ENCODE measurements around the gene KRTAP22-2. TPM values are rescaled to one million over a fixed set of nuclear protein-coding genes. Genes with fewer than 3 reads are reported as not detected.

Gene KRTAP22-2
- total RNA-seq, 1 experiment from 2014 or later, result not detected

DNA sequence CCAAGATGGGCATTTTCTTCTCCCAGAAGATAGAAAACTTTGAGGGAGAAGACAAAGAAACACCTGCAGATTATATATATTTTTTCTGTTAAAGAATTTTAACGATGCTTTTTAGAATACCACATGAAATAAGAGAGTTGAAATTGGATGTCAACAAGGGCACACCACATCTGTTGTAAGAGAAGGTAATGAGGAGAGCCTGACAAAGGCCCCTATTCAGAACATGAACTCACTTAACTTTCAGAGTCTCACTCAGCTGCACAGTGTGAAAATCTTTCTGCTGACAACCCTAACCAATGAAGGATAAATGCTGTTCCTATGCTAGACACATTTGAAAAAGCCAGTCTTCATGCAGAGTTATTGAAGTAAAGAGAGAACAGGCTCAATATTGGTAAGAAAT, 7.3 kb downstream of the KRTAP22-2 start:
- no peak for DNase-seq
- Histone ChIP-seq H3K4me3 (no peak overlapping the region), H3K27me3 (no peaks in the 10 kb centered on the region), H3K36me3 (no peaks in the 10 kb centered on the region), H3K9me3 (no peaks in the 10 kb centered on the region)

DNA sequence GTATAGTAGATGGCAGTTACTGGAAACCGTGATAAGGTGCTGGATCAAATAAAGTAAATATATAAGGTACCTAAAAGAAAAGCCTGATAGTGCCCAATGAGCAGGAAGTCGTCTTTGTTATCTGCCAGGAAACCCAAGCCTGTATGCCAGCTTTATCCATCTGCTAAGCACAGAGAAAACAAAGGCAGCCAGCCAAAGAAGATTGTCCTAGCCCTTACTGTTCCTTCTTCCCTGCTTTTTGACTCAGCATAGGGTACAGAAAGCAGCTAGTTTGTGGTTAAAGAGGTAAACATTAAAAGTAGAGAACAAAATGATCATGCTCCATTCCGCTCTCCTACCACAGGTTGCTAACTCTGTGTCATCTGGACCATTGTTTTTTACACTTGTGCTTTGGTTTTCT, 10.1 kb downstream of the KRTAP22-2 start:
- Histone ChIP-seq H3K36me3 (no peaks in the 10 kb centered on the region), H3K9me3 (no peaks in the 10 kb centered on the region), H3K27me3 (no peaks in the 10 kb centered on the region), H3K4me3 (no peak overlapping the region)
- no peak for DNase-seq

DNA sequence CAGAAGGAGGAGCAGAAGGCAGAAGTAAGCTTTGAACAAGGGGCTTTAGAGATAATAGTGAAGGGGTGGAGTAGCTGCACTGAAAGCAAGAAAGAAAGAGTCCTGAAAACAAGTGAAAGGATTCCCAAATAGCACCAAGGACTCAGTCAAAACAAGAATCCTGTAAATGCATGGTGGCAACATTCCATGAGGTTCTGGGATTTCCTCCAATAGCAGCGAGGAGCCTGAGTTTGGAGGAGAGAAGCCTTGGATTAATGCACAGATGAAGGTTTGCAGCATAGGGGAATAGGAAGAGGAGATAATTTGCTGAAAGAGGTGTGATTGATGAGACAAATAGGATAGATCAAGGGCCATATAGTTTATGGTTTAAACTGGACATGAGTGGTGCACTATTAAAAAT, 10.9 kb downstream of the KRTAP22-2 start:
- Histone ChIP-seq H3K27me3 (no peaks in the 10 kb centered on the region), H3K4me3 (no peak overlapping the region), H3K36me3 (no peaks in the 10 kb centered on the region), H3K9me3 (no peaks in the 10 kb centered on the region)
- DNase-seq, result no peak

DNA sequence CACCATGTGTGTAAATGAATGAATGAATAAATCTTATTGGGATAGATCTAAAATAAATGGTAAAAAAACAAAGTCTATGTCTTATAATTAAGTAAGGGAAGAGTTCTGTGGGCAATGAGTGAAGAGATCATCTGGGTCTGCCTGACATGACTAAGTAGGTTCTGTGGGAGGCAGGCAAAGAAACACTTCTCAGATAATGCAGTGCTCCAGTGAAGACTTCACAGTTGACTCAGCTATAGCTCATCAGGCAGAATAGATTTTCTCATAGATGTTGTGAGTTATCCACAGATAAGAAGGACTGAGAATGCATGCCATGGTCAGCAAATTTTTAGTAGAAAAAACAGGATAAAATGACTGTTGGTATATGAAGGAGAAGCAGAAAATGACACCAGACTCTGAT, 12.4 kb downstream of the KRTAP22-2 start:
- Histone ChIP-seq H3K4me3 (no peak overlapping the region), H3K27me3 (no peaks in the 10 kb centered on the region), H3K9me3 (no peaks in the 10 kb centered on the region), H3K36me3 (no peaks in the 10 kb centered on the region)
- DNase-seq, result no peak

DNA sequence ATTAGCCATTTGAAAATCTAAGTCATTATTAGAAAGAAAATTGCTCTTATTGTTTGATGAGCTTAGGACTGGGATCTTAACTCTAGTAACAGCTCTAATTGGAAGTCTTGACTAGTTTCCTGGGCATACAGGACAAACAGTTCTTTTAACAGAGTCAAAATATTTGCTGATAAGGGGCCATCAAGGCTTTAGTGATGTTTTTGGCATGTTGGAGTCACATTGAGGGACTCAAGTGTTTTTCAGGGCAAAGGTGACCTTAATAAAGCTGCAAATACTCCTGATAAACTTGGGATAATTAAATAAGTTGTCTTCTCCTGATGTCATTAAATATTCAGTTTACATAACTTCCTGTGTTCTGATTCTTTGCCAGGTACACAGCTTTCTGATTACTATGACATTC, 22.6 kb downstream of the KRTAP22-2 start:
- H3K36me3 ChIP-seq, result no peaks in the 10 kb centered on the region
- H3K9me3 ChIP-seq, result no peaks in the 10 kb centered on the region
- no peak for DNase-seq
- no peak overlapping the region for H3K4me3 ChIP-seq
- H3K27me3 ChIP-seq, result no peaks in the 10 kb centered on the region

DNA sequence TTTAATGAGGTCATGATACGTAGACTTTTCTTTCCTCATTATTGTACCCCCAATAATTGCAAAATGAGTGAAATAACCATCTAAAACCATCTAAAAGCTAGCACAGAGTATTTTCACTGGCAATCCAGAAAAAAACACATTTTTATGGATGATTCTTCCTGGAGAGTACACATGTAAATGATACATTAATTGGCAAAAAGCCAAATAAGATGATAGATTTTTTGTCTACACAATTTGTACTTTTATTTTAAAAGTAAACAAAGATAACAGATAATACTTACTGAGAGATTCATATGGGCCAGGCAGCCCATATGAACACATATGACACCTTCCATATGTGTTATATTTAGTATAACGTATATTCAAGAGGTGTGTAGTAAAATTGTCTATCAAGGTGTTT, 26.6 kb downstream of the KRTAP22-2 start:
- Histone ChIP-seq H3K9me3 (no peaks in the 10 kb centered on the region), H3K27me3 (no peaks in the 10 kb centered on the region), H3K36me3 (no peaks in the 10 kb centered on the region), H3K4me3 (no peak overlapping the region)
- no peak for DNase-seq

DNA sequence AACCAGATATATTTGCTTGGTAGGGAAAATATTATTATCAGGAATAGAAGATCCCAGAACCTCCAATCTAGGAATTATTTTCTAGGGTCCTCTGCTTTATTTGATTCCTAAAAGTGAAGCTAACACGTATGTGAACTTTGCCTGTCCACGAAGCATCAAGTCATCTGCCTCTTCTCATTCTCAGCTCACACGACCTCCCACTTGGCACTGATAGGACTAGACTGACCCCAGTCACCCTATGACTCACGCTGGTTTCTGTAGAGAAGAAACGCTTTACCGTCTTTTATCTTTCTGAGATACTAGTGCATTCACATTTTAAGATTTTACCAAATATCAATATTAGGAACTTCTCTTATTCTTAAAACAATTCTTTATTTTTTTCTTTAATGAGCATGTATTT, 27.1 kb downstream of the KRTAP22-2 start:
- H3K9me3 ChIP-seq, result no peaks in the 10 kb centered on the region
- no peak overlapping the region for H3K4me3 ChIP-seq
- DNase-seq, result no peak
- no peaks in the 10 kb centered on the region for H3K27me3 ChIP-seq
- no peaks in the 10 kb centered on the region for H3K36me3 ChIP-seq

DNA sequence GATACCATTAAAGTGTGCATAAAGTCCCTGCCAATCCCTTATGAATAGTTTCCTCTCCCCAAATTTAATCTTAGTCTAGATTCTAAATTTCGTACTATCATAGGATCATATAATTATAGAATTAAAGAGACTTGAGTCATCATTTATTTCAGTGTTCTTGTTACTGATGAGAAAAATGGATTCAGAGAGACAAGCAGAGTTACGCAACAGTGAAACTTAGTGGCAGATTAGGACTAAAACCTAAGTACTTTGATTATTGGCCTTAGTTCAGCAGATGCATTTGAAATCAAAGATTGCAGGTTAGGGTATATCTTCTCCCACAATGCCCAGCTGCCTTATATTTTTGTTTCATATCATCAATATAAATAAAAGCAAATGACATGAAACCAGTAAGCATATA, 28.2 kb downstream of the KRTAP22-2 start:
- DNase-seq, result no peak
- Histone ChIP-seq H3K27me3 (no peaks in the 10 kb centered on the region), H3K36me3 (no peaks in the 10 kb centered on the region), H3K9me3 (no peaks in the 10 kb centered on the region), H3K4me3 (no peak overlapping the region)

DNA sequence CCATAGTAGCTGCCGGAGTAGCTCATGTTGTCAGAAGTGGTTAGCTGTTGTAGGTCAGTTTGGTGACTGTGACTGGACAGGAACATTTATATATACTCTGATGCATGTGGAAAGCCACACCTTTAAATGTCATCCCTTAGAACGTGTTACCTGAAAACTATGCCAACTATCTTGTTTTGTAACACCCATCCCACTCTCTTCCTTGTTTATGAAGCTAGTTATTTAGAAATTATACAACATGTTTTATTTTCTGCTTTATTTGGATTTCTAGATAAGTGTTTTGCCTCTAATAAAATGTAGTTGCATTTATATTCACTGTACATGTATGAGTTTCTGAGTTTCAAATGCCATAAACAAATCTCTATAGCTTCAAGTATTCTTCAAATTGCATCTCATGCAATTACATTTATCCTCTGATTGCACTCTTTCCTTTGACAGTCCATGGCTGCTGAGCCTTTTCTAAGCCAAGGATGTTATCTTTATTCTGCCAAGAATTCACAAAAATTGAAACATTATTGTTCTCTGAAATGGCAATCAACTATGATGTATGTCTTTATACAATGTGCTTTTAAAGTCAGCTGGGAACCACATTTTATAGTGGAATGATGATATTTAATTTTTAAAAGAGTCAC, 28.8 kb downstream of the KRTAP22-2 start, which contains the start of gene KRTAP19-7:
Gene KRTAP19-7, minus strand, starts transcription at position 51 of the 632 bp plus-strand sequence. Its CDS starts 25 bp downstream, at position 26.
- no peak for DNase-seq
- H3K27me3 ChIP-seq, result no peaks in the 10 kb centered on the region

DNA sequence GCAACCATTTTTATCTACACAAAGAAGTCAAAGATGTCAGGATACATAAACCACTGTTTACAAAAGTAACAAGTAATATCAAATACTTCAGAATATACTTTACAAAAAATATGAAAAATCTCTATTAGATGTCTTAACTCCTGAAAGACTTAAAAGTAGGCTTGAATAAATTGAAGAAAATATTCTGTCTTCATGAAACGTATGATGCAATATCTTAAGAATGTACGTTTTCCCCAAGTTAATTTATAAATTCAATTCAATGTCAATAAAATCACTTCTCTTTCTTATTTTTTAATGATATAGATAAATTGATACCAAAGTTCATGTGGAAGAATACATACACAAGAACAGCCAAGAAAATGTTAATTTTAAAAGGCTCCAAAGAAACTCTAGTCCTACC, 35.1 kb downstream of the KRTAP22-2 start:
- Histone ChIP-seq H3K36me3 (no peaks in the 10 kb centered on the region), H3K27me3 (no peaks in the 10 kb centered on the region), H3K9me3 (no peaks in the 10 kb centered on the region), H3K4me3 (no peak overlapping the region)
- no peak for DNase-seq

More for the DNA sequence above, 28.8 kb downstream of the KRTAP22-2 start, which contains the start of gene KRTAP19-7:
- Histone ChIP-seq H3K9me3 (no peaks in the 10 kb centered on the region), H3K4me3 (no peak within 1 kb of the TSS), H3K36me3 (no peaks in the 10 kb centered on the region)

DNA sequence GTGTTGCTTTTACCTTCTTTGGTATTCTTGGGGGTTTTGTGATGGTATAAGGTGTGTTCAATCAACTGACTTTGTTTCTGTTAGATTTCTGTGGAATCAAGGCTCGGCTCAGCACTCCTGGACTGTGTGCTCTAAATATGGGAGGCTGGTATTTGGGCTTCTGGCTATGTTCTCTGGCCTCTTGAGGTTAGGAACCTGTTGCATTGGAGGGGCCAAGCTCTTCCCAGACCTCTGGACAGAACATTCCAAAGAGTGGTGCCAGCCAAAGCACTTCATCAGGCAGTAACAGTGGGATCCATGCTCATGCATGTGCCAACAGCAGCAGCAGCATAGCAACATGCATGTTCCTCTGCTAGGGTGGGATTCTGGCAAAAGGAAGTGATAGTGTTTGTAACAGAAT, 37.4 kb downstream of the KRTAP22-2 start:
- DNase-seq, result no peak
- no peak overlapping the region for H3K4me3 ChIP-seq

DNA sequence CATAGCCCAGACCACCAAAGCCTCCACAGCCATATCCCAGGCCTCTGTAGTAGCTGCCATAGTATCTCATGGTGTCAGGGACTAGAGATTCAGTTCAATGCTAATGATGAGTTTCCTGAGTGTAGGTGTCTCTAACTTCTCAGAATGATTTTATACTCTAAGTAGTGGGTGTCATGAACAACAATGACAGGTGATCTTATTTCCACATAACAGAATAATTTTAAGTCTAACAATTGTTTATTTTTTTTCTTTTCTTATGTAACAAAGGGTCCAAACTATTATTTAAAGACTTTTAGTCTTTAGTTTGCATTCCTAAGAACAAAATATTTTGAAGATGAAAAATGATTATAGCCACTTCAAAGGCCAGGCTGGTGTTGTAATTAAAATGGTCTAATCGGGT, 48.4 kb downstream of the KRTAP22-2 start, which contains the start of gene KRTAP19-6:
Gene KRTAP19-6, minus strand, starts transcription at position 101 of the 400 bp plus-strand sequence. Its CDS starts 31 bp downstream, at position 70.
- Histone ChIP-seq H3K9me3 (no peaks in the 10 kb centered on the region), H3K36me3 (no peaks in the 10 kb centered on the region), H3K4me3 (no peak within 1 kb of the TSS), H3K27me3 (no peaks in the 10 kb centered on the region)
- no peak for DNase-seq

More for the DNA sequence above, 37.4 kb downstream of the KRTAP22-2 start:
- no peaks in the 10 kb centered on the region for H3K36me3 ChIP-seq
- no peaks in the 10 kb centered on the region for H3K9me3 ChIP-seq
- no peaks in the 10 kb centered on the region for H3K27me3 ChIP-seq

Other genes with a start within 250 kb of the KRTAP22-2 start
- not detected in 2 replicates for gene KRTAP23-1, start 241.8 kb downstream of the KRTAP22-2 start, total RNA-seq (2014; rRNA removed; shearing (Covaris generic); ENCODE audit: low replicate concordance)
- gene KRTAP13-2, start 218.1 kb downstream of the KRTAP22-2 start, total RNA-seq (2014; rRNA removed; shearing (Covaris generic); ENCODE audit: low replicate concordance), result not detected in 2 replicates
- gene KRTAP13-1, start 194.4 kb downstream of the KRTAP22-2 start, total RNA-seq (2014; rRNA removed; shearing (Covaris generic); ENCODE audit: low replicate concordance), result not detected in 2 replicates
- not detected in 2 replicates for gene KRTAP13-3, start 164.5 kb downstream of the KRTAP22-2 start, total RNA-seq (2014; rRNA removed; shearing (Covaris generic); ENCODE audit: low replicate concordance)
- not detected in 2 replicates for gene KRTAP13-4, start 160.2 kb downstream of the KRTAP22-2 start, total RNA-seq (2014; rRNA removed; shearing (Covaris generic); ENCODE audit: low replicate concordance)
- gene KRTAP15-1, start 150.1 kb downstream of the KRTAP22-2 start, total RNA-seq (2014; rRNA removed; shearing (Covaris generic); ENCODE audit: low replicate concordance), result not detected in 2 replicates
- not detected in 2 replicates for gene KRTAP19-1, start 110.0 kb downstream of the KRTAP22-2 start, total RNA-seq (2014; rRNA removed; shearing (Covaris generic); ENCODE audit: low replicate concordance)
- gene KRTAP19-2, start 103.0 kb downstream of the KRTAP22-2 start, total RNA-seq (2014; rRNA removed; shearing (Covaris generic); ENCODE audit: low replicate concordance), result not detected in 2 replicates
- gene KRTAP19-3, start 98.4 kb downstream of the KRTAP22-2 start, total RNA-seq (2014; rRNA removed; shearing (Covaris generic); ENCODE audit: low replicate concordance), result not detected in 2 replicates
- gene KRTAP19-4, start 93.2 kb downstream of the KRTAP22-2 start, total RNA-seq (2014; rRNA removed; shearing (Covaris generic); ENCODE audit: low replicate concordance), result not detected in 2 replicates
- gene KRTAP19-5, start 88.3 kb downstream of the KRTAP22-2 start, total RNA-seq (2014; rRNA removed; shearing (Covaris generic); ENCODE audit: low replicate concordance), result not detected in 2 replicates
- gene KRTAP19-6, start 48.5 kb downstream of the KRTAP22-2 start, total RNA-seq (2014; rRNA removed; shearing (Covaris generic); ENCODE audit: low replicate concordance), result not detected in 2 replicates
- not detected in 2 replicates for gene KRTAP19-7, start 29.1 kb downstream of the KRTAP22-2 start, total RNA-seq (2014; rRNA removed; shearing (Covaris generic); ENCODE audit: low replicate concordance)
- not detected in 2 replicates for gene KRTAP6-3, start 2.0 kb upstream of the KRTAP22-2 start, total RNA-seq (2014; rRNA removed; shearing (Covaris generic); ENCODE audit: low replicate concordance)
- gene KRTAP6-2, start 8.5 kb upstream of the KRTAP22-2 start, total RNA-seq (2014; rRNA removed; shearing (Covaris generic); ENCODE audit: low replicate concordance), result not detected in 2 replicates
- not detected in 2 replicates for gene KRTAP22-1, start 10.7 kb upstream of the KRTAP22-2 start, total RNA-seq (2014; rRNA removed; shearing (Covaris generic); ENCODE audit: low replicate concordance)
- not detected in 2 replicates for gene KRTAP6-1, start 23.5 kb upstream of the KRTAP22-2 start, total RNA-seq (2014; rRNA removed; shearing (Covaris generic); ENCODE audit: low replicate concordance)
- not detected in 2 replicates for gene KRTAP20-1, start 26.0 kb upstream of the KRTAP22-2 start, total RNA-seq (2014; rRNA removed; shearing (Covaris generic); ENCODE audit: low replicate concordance)
- not detected in 2 replicates for gene KRTAP20-4, start 30.2 kb upstream of the KRTAP22-2 start, total RNA-seq (2014; rRNA removed; shearing (Covaris generic); ENCODE audit: low replicate concordance)
- gene KRTAP20-2, start 44.8 kb upstream of the KRTAP22-2 start, total RNA-seq (2014; rRNA removed; shearing (Covaris generic); ENCODE audit: low replicate concordance), result not detected in 2 replicates
- gene KRTAP20-3, start 52.5 kb upstream of the KRTAP22-2 start, total RNA-seq (2014; rRNA removed; shearing (Covaris generic); ENCODE audit: low replicate concordance), result not detected in 2 replicates
- gene KRTAP21-3, start 128.4 kb upstream of the KRTAP22-2 start, total RNA-seq (2014; rRNA removed; shearing (Covaris generic); ENCODE audit: low replicate concordance), result not detected in 2 replicates
- gene KRTAP21-2, start 156.9 kb upstream of the KRTAP22-2 start, total RNA-seq (2014; rRNA removed; shearing (Covaris generic); ENCODE audit: low replicate concordance), result not detected in 2 replicates
- gene KRTAP21-1, start 165.0 kb upstream of the KRTAP22-2 start, total RNA-seq (2014; rRNA removed; shearing (Covaris generic); ENCODE audit: low replicate concordance), result not detected in 2 replicates
- gene KRTAP8-1, start 222.9 kb upstream of the KRTAP22-2 start, total RNA-seq (2014; rRNA removed; shearing (Covaris generic); ENCODE audit: low replicate concordance), result not detected in 2 replicates
- gene KRTAP7-1, start 239.4 kb upstream of the KRTAP22-2 start, total RNA-seq (2014; rRNA removed; shearing (Covaris generic); ENCODE audit: low replicate concordance), result not detected in 2 replicates

Data from MG63 (cell line).